GM12892 (cell line): Measurements from ENCODE around the gene MAN1A1.

Experiments used
- POLR2A ChIP-seq: IDR thresholded peaks from 2 replicates; pipeline ENCODE4 v1.6.1; 2011; ENCODE audit warnings: low read depth, low read length, control low read depth
- POLR2AphosphoS5 ChIP-seq: IDR thresholded peaks from 2 replicates; pipeline ENCODE4 v1.6.1; 2011; ENCODE audit warnings: low read depth, low read length, control low read depth
- TAF1 ChIP-seq: IDR thresholded peaks from 2 replicates; pipeline ENCODE4 v1.6.1; 2011; ENCODE audit warnings: low read depth, mild to moderate bottlenecking, control low read depth, low read length, borderline replicate concordance

- TF ChIP-seq POLR2A (no peak), POLR2AphosphoS5 (no peak), TAF1 (no peak)
Observed at GRCh38 chr6:119312441-119312840, 37.1 kb downstream of the MAN1A1 start.
